Fibroblast of lung (primary cell): ENCODE data around the gene UPB1.

Experiments
- CTCF ChIP-seq, 2 donors: IDR thresholded peaks in 1 of 2; conservative IDR thresholded peaks in 1 of 2; 1 replicate in 1 of 2; 2 replicates in 1 of 2; pipeline ENCODE4 v1.5.1; 2011 to 2012; ENCODE audit warnings: low read length in 2 of 2, control low read depth in 1 of 2, inconsistent platforms in 1 of 2, low read depth in 1 of 2, mild to moderate bottlenecking in 1 of 2
- EZH2 ChIP-seq: IDR thresholded peaks from 2 replicates; pipeline ENCODE4 v1.5.1; 2012; ENCODE audit warnings: low read length, control low read depth, mild to moderate bottlenecking; ENCODE audit errors: missing control alignments

- TF ChIP-seq CTCF (conservative IDR thresholded peaks at IDR 0.05 in 1 of 2, IDR thresholded peaks at IDR 0.05 in 1 of 2; ENCODE audit: low read depth in 1 of 2, low read length in 2 of 2) (no peak), EZH2 (no peak)
These were observed 4.7 kb downstream of the UPB1 start for GRCh38 chr22:24499706-24500276.
